Measurements from ENCODE around the gene PDE7B.

- TF ChIP-seq CTCF (IDR thresholded peaks at IDR 0.05) (no peak), POLR2A (IDR thresholded peaks at IDR 0.05) (no peak)
These were observed 392.6 kb downstream of the PDE7B start for GRCh38 chr6:136244061-136244616.

Measured in Peyer's patch (tissue), 4 donors.